ENCODE measurements around the gene PKIB.

- TF ChIP-seq POLR2A (IDR thresholded peaks at IDR 0.05) (no peak), CTCF (IDR thresholded peaks at IDR 0.05) (no peak)
Observed at GRCh38 chr6:122714059-122714458, 103.9 kb downstream of the PKIB start.

All from esophagus squamous epithelium (tissue), 4 donors.